Neuronal stem cell (in vitro differentiated cells): ENCODE results near the gene MERTK.
A peak's percentile ranks its signal among the peaks of the same experiment; 100 is the strongest.

Source experiments
- DNase-seq: peaks from one replicate; pipeline ENCODE4 v3.0.0-alpha.2; 2013; ENCODE audit warnings: low spot score
- H2AFZ ChIP-seq: one replicate; pipeline ENCODE4 v1.6.1; 2013; ENCODE audit warnings: mild to moderate bottlenecking, low read length, inconsistent platforms
- H2AK5ac ChIP-seq: 2 replicates; pipeline ENCODE4 v1.6.1; 2013; ENCODE audit warnings: low read depth, mild to moderate bottlenecking, inconsistent platforms, low read length, moderate library complexity, mixed read lengths
- H2BK120ac ChIP-seq: 2 replicates; pipeline ENCODE4 v1.6.1; 2013; ENCODE audit warnings: low read depth, mild to moderate bottlenecking, inconsistent platforms, low read length, moderate library complexity, mixed read lengths
- H2BK12ac ChIP-seq: one replicate; pipeline ENCODE4 v1.6.1; 2013; ENCODE audit warnings: low read length, inconsistent platforms
- H2BK15ac ChIP-seq: 2 replicates; pipeline ENCODE4 v1.6.1; 2013; ENCODE audit warnings: mild to moderate bottlenecking, low read length, inconsistent platforms, mixed read lengths
- H2BK5ac ChIP-seq: one replicate; pipeline ENCODE4 v1.6.1; 2013; ENCODE audit warnings: inconsistent platforms, mild to moderate bottlenecking, low read length, moderate library complexity
- H3K14ac ChIP-seq: one replicate; pipeline ENCODE4 v1.6.1; 2013; ENCODE audit warnings: low read length, inconsistent platforms
- H3K18ac ChIP-seq: 2 replicates; pipeline ENCODE4 v1.6.1; 2013; ENCODE audit warnings: low read length, inconsistent platforms
- H3K23ac ChIP-seq: 2 replicates; pipeline ENCODE4 v1.6.1; 2013; ENCODE audit warnings: low read depth, mild to moderate bottlenecking, mixed read lengths, low read length, inconsistent platforms; ENCODE audit not compliant: poor library complexity
- H3K27ac ChIP-seq: replicated peaks from 3 replicates; pipeline ENCODE4 v1.5.1; 2013; ENCODE audit warnings: low read length, inconsistent platforms
- H3K27me3 ChIP-seq, 3 experiments: 2 replicates each; pipeline ENCODE4 v1.6.1; 2013; ENCODE audit warnings: low read length in 3 of 3, mild to moderate bottlenecking in 2 of 3, inconsistent platforms in 1 of 3, low read depth in 1 of 3, mixed read lengths in 1 of 3, moderate library complexity in 1 of 3; ENCODE audit not compliant: control insufficient read depth in 3 of 3, insufficient read depth in 3 of 3
- H3K36me3 ChIP-seq, 2 donors: replicated peaks in 1 of 2; 2 replicates each; pipeline ENCODE4 v1.6.1; 2013; ENCODE audit warnings: low read length in 2 of 2; ENCODE audit not compliant: control insufficient read depth in 2 of 2, insufficient read depth in 2 of 2
- H3K4ac ChIP-seq: 2 replicates; pipeline ENCODE4 v1.6.1; 2013; ENCODE audit warnings: inconsistent platforms, mild to moderate bottlenecking, low read length, moderate library complexity
- H3K4me1 ChIP-seq, 2 donors: 1 replicate in 1 of 2; 2 replicates in 1 of 2; pipeline ENCODE4 v1.6.1; 2013; ENCODE audit warnings: low read length in 2 of 2, low read depth in 1 of 2; ENCODE audit not compliant: control insufficient read depth in 2 of 2, insufficient read depth in 1 of 2
- H3K4me2 ChIP-seq: one replicate; pipeline ENCODE4 v1.6.1; 2013; ENCODE audit warnings: mild to moderate bottlenecking, low read length, inconsistent platforms; ENCODE audit not compliant: insufficient read depth, poor library complexity, severe bottlenecking
- H3K4me3 ChIP-seq, 2 donors: 2 replicates each; pipeline ENCODE4 v1.5.1; 2013; ENCODE audit warnings: low read length in 2 of 2, mild to moderate bottlenecking in 2 of 2, inconsistent platforms in 1 of 2, moderate library complexity in 1 of 2
- H3K79me1 ChIP-seq: one replicate; pipeline ENCODE4 v1.6.1; 2013; ENCODE audit warnings: low read depth, mild to moderate bottlenecking, inconsistent platforms, low read length, moderate library complexity
- H3K9ac ChIP-seq: one replicate; pipeline ENCODE4 v1.6.1; 2013; ENCODE audit warnings: mild to moderate bottlenecking, low read depth, low read length, inconsistent platforms; ENCODE audit not compliant: poor library complexity
- H3K9me3 ChIP-seq, 2 donors: replicated peaks in 1 of 2; 2 replicates each; pipeline versions ENCODE3 to v1.6.1; 2013; ENCODE audit warnings: low read length in 2 of 2, mild to moderate bottlenecking in 2 of 2, inconsistent platforms in 1 of 2, low read depth in 1 of 2, mixed read lengths in 1 of 2, moderate library complexity in 1 of 2; ENCODE audit not compliant: control insufficient read depth in 2 of 2, insufficient read depth in 1 of 2
- H4K8ac ChIP-seq: one replicate; pipeline ENCODE4 v1.6.1; 2013; ENCODE audit warnings: low read depth, mild to moderate bottlenecking, inconsistent platforms, low read length, moderate library complexity
- H4K91ac ChIP-seq: one replicate; pipeline ENCODE4 v1.6.1; 2013; ENCODE audit warnings: low read length, low read depth, mild to moderate bottlenecking, inconsistent platforms; ENCODE audit not compliant: poor library complexity
- WGBS, 2 donors: extraction: QIAGEN DNeasy Blood & Tissue Kit; methylation state at CpG; one replicate each; pipeline ENCODE4 v1.1.7; 2013; ENCODE audit warnings: missing lambda C conversion rate in 2 of 2, mixed read lengths in 1 of 2; ENCODE audit not compliant: insufficient read length in 2 of 2, insufficient replicate concordance in 1 of 2; ENCODE audit errors: extremely low coverage in 2 of 2; 5-methylcytosine and 5-hydroxymethylcytosine counted together

The MERTK gene

DNA sequence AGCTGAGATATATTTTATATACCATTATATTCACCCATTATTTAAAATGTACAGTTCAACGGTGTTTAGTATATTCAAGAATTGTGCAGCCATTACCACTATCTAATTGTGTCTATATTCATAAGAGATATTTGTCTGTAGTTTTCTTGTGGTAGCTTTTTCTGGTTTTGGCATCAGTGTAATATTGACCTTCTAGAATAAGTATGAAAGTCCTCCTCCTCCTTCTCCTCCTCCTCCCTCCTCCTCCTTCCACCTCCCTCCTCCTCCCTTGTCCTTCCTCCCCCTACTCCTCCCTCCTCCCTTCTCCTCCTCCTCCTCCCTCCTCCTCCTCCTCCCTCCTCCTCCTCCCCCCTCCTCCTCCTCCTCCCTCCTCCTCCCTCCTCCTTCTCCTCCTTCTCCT lies 72.0 kb downstream of the MERTK start:
- Histone ChIP-seq H3K9me3 (no peaks in the 10 kb centered on the region), H3K4ac (no peak overlapping the region), H2BK5ac (no peak overlapping the region), H3K27me3 (peaks cover 0 to 2% (median 0%) of the 10 kb centered on the region in 3 experiments), H3K27ac (no peak overlapping the region), H2AFZ (no peak overlapping the region), H3K4me3 (no peak overlapping the region), H3K4me2 (no peak overlapping the region), H2BK15ac (no peak overlapping the region), H3K23ac (no peak overlapping the region), H3K79me1 (no peaks in the 10 kb centered on the region), H3K14ac (no peak overlapping the region), H2BK120ac (no peak overlapping the region), H2BK12ac (no peak overlapping the region), H4K91ac (no peak overlapping the region), H3K36me3 (peaks cover 0 to 19% of the 10 kb centered on the region in 2 donors), H3K4me1 (peaks cover 0 to 2% of the 10 kb centered on the region in 2 donors), H2AK5ac (no peak overlapping the region), H3K9ac (no peak overlapping the region), H4K8ac (no peak overlapping the region), H3K18ac (no peak overlapping the region)
- WGBS, 2 donors, result no CpG with 5 or more reads among the region's 1 CpG
- DNase-seq, result no peak

GRCh38 chr2:111972955-111973565 lies 74.7 kb downstream of the MERTK start:
- H2AK5ac ChIP-seq, result no peak overlapping the region
- H3K9ac ChIP-seq, result no peak overlapping the region
- H3K4me2 ChIP-seq, result no peak overlapping the region
- H3K36me3 ChIP-seq, result peaks cover 0 to 25% of the 10 kb centered on the region in 2 donors
- WGBS, 2 donors, result no CpG with 5 or more reads among the region's 8 CpGs
- no peak overlapping the region for H3K4me3 ChIP-seq
- no peak overlapping the region for H3K23ac ChIP-seq
- no peak overlapping the region for H4K8ac ChIP-seq
- H2BK12ac ChIP-seq, result no peak overlapping the region
- H2BK5ac ChIP-seq, result no peak overlapping the region
- no peaks in the 10 kb centered on the region for H3K79me1 ChIP-seq
- H3K4ac ChIP-seq, result no peak overlapping the region
- DNase-seq, result no peak
- H3K4me1 ChIP-seq, result no peaks in the 10 kb centered on the region
- H3K27me3 ChIP-seq, result peaks cover 0 to 2% (median 0%) of the 10 kb centered on the region in 3 experiments
- H3K14ac ChIP-seq, result no peak overlapping the region
- H4K91ac ChIP-seq, result no peak overlapping the region
- no peak overlapping the region for H2AFZ ChIP-seq
- H2BK120ac ChIP-seq, result no peak overlapping the region
- no peak overlapping the region for H3K27ac ChIP-seq
- no peak overlapping the region for H3K18ac ChIP-seq
- H2BK15ac ChIP-seq, result no peak overlapping the region
- H3K9me3 ChIP-seq, result peaks cover 2 to 15% of the 10 kb centered on the region in 2 donors

DNA sequence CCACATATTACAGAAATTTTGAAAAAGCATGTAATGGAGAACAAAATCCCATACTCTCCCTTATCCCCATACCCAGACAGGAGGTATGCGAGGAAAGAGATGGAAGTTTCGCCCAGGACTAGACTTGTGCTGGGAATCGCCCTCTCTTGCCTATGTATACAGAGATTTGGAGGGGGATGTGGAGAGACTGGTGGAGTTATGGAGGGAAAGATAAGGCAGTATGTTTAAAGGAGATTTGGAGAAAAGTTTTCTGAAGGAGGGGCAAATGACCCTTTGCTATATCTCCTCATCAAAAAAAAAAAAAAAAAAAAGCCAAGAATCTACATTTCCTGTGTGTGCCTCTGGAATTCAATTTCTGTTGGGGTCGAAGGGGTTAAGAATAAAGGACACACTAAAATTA lies 75.3 kb downstream of the MERTK start:
- Histone ChIP-seq H3K9me3 (peaks cover 2 to 15% of the 10 kb centered on the region in 2 donors), H2AK5ac (no peak overlapping the region), H2BK15ac (no peak overlapping the region), H2BK5ac (no peak overlapping the region), H3K4ac (no peak overlapping the region), H3K18ac (no peak overlapping the region), H3K4me1 (no peaks in the 10 kb centered on the region), H4K91ac (no peak overlapping the region), H3K9ac (no peak overlapping the region), H2BK12ac (no peak overlapping the region), H2AFZ (no peak overlapping the region), H3K36me3 (peaks cover 0 to 21% of the 10 kb centered on the region in 2 donors), H3K27me3 (peaks cover 0 to 2% (median 0%) of the 10 kb centered on the region in 3 experiments), H3K79me1 (no peaks in the 10 kb centered on the region), H3K4me3 (no peak overlapping the region), H3K23ac (no peak overlapping the region), H3K14ac (no peak overlapping the region), H4K8ac (no peak overlapping the region), H2BK120ac (no peak overlapping the region), H3K4me2 (no peak overlapping the region), H3K27ac (no peak overlapping the region)
- WGBS, 2 donors, result no CpG with 5 or more reads among the region's 4 CpGs
- no peak for DNase-seq

DNA sequence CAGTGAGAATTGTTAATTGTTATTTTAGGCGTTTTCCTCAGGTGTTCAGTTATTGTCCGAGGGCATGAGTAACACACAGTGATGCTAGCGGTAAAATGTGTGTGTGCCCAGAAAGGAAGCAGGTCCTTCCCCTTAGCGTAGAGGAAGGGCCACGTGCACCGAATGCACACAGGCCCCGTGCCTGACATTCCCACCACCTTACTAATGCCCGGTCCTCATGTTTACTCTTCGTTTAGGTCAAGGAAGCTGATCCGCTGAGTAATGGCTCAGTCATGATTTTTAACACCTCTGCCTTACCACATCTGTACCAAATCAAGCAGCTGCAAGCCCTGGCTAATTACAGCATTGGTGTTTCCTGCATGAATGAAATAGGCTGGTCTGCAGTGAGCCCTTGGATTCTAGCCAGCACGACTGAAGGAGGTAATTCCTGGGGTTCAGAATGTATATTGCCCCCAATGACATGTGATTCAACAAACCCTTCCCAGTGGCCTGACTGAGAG lies 76.7 kb downstream of the MERTK start:
- Histone ChIP-seq H3K27ac (no peak overlapping the region), H3K9ac (no peak overlapping the region)

More for the DNA sequence above, 76.7 kb downstream of the MERTK start:
- H3K4me2 ChIP-seq, result no peak overlapping the region
- WGBS, 2 donors, result no CpG with 5 or more reads among the region's 11 CpGs
- H3K4me3 ChIP-seq, result no peak overlapping the region
- H3K14ac ChIP-seq, result no peak overlapping the region
- no peak overlapping the region for H2AFZ ChIP-seq
- H3K79me1 ChIP-seq, result no peaks in the 10 kb centered on the region
- H2BK120ac ChIP-seq, result no peak overlapping the region
- H3K9me3 ChIP-seq, result peaks cover 2 to 15% of the 10 kb centered on the region in 2 donors
- H4K8ac ChIP-seq, result no peak overlapping the region
- peak overlapping the region; percentile 6 for H4K91ac ChIP-seq
- H3K4ac ChIP-seq, result no peak overlapping the region
- H3K23ac ChIP-seq, result no peak overlapping the region
- H2BK5ac ChIP-seq, result no peak overlapping the region
- H2BK15ac ChIP-seq, result no peak overlapping the region
- H3K18ac ChIP-seq, result no peak overlapping the region
- H3K36me3 ChIP-seq, result peaks cover 0 to 16% of the 10 kb centered on the region in 2 donors
- no peak overlapping the region for H2AK5ac ChIP-seq
- peaks cover 0 to 2% (median 0%) of the 10 kb centered on the region in 3 experiments for H3K27me3 ChIP-seq
- H2BK12ac ChIP-seq, result no peak overlapping the region
- DNase-seq, result no peak
- no peaks in the 10 kb centered on the region for H3K4me1 ChIP-seq
